Parathyroid adenoma (tissue), 2 donors: ENCODE data around the gene CD46.

Experiments used
- H2AFZ ChIP-seq: fragments of 300-600 bp; sonication (generic); one replicate; pipeline ENCODE4 v1.7.0; 2017; ENCODE audit warnings: antibody characterized with exemption, mild to moderate bottlenecking
- H3K27ac ChIP-seq: fragments of 300-600 bp; sonication (generic); one replicate; pipeline ENCODE4 v1.7.0; 2017
- H3K27me3 ChIP-seq: fragments of 300-600 bp; sonication (generic); one replicate; pipeline ENCODE4 v1.7.0; 2017; ENCODE audit warnings: low read length; ENCODE audit not compliant: control insufficient read depth, insufficient read depth
- H3K36me3 ChIP-seq: fragments of 300-600 bp; sonication (generic); one replicate; pipeline ENCODE4 v1.7.0; 2017; ENCODE audit warnings: low read length; ENCODE audit not compliant: control insufficient read depth, insufficient read depth
- H3K4me1 ChIP-seq: fragments of 300-600 bp; sonication (generic); one replicate; pipeline ENCODE4 v1.7.0; 2017; ENCODE audit warnings: control low read depth
- H3K4me2 ChIP-seq: fragments of 300-600 bp; sonication (generic); one replicate; pipeline ENCODE4 v1.7.0; 2017; ENCODE audit warnings: low read length
- H3K4me3 ChIP-seq: fragments of 300-600 bp; sonication (generic); one replicate; pipeline ENCODE4 v1.7.0; 2017; ENCODE audit warnings: low read depth, low read length
- H3K79me2 ChIP-seq: fragments of 300-600 bp; sonication (generic); one replicate; pipeline ENCODE4 v1.7.0; 2017; ENCODE audit warnings: control low read depth
- H3K9ac ChIP-seq: fragments of 300-600 bp; sonication (generic); one replicate; pipeline ENCODE4 v1.7.0; 2017; ENCODE audit warnings: mild to moderate bottlenecking
- H3K9me3 ChIP-seq: fragments of 300-600 bp; sonication (generic); one replicate; pipeline ENCODE4 v1.7.0; 2017; ENCODE audit warnings: low read length; ENCODE audit not compliant: control insufficient read depth
- CTCF ChIP-seq: fragments of 300-600 bp; sonication (generic); IDR thresholded peaks from one replicate; pipeline ENCODE4 v1.7.0; 2017; ENCODE audit warnings: antibody characterized with exemption, mild to moderate bottlenecking
- donor health status: primary hyperparathyroidism.

Gene CD46

GRCh38 chr1:207817166-207817565 is 65.3 kb downstream of the CD46 start:
- H3K4me3 ChIP-seq: no peak overlapping the region
- no peaks in the 10 kb centered on the region for H3K27me3 ChIP-seq
- H2AFZ ChIP-seq: no peak overlapping the region
- no peak for TF ChIP-seq CTCF
- no peaks in the 10 kb centered on the region for H3K9me3 ChIP-seq
- H3K4me2 ChIP-seq: no peak overlapping the region
- H3K4me1 ChIP-seq: peaks cover 41% of the 10 kb centered on the region
- H3K9ac ChIP-seq: no peak overlapping the region
- H3K27ac ChIP-seq: peak overlapping the region; percentile 42
- peaks cover 72% of the 10 kb centered on the region for H3K79me2 ChIP-seq
- no peaks in the 10 kb centered on the region for H3K36me3 ChIP-seq

- Histone ChIP-seq H3K79me2 (peaks cover 74% of the 10 kb centered on the region), H3K4me1 (peaks cover 40% of the 10 kb centered on the region), H3K27ac (peak overlapping the region; percentile 11), H3K27me3 (no peaks in the 10 kb centered on the region), H2AFZ (no peak overlapping the region), H3K4me3 (no peak overlapping the region), H3K9ac (no peak overlapping the region), H3K36me3 (no peaks in the 10 kb centered on the region), H3K4me2 (no peak overlapping the region), H3K9me3 (no peaks in the 10 kb centered on the region)
- TF ChIP-seq CTCF: no peak
Observed at GRCh38 chr1:207817778-207818751, 66.2 kb downstream of the CD46 start.

GRCh38 chr1:207818971-207819451 is 67.2 kb downstream of the CD46 start:
- Histone ChIP-seq H3K79me2 (peaks cover 72% of the 10 kb centered on the region), H3K27me3 (no peaks in the 10 kb centered on the region), H3K4me3 (no peak overlapping the region), H3K4me2 (no peak overlapping the region), H3K36me3 (no peaks in the 10 kb centered on the region), H3K9ac (no peak overlapping the region), H3K4me1 (peaks cover 31% of the 10 kb centered on the region), H3K27ac (no peak overlapping the region), H3K9me3 (no peaks in the 10 kb centered on the region), H2AFZ (no peak overlapping the region)
- no peak for TF ChIP-seq CTCF

- H3K79me2 ChIP-seq: peaks cover 61% of the 10 kb centered on the region
- H3K9ac ChIP-seq: no peak overlapping the region
- no peak for TF ChIP-seq CTCF
- H3K9me3 ChIP-seq: no peaks in the 10 kb centered on the region
- H3K36me3 ChIP-seq: no peaks in the 10 kb centered on the region
- H2AFZ ChIP-seq: no peak overlapping the region
- peaks cover 42% of the 10 kb centered on the region for H3K4me1 ChIP-seq
- peak overlapping the region; percentile 100 for H3K27ac ChIP-seq
- H3K27me3 ChIP-seq: no peaks in the 10 kb centered on the region
- H3K4me3 ChIP-seq: peak overlapping the region; percentile 97
- H3K4me2 ChIP-seq: peak overlapping the region; percentile 89
Observed at GRCh38 chr1:207820568-207821463, 69.0 kb downstream of the CD46 start.
